LNCaP clone FGC (cell line): ENCODE data around the gene TCIRG1.
A peak's percentile ranks its signal among the peaks of the same experiment; 100 is the strongest.

Experiments used
- DNase-seq: peaks from one replicate; pipeline ENCODE4 v3.0.0-alpha.2; 2011; ENCODE audit warnings: low read depth
- H3K4me3 ChIP-seq: 2 replicates; pipeline ENCODE4 v1.5.1; 2011; ENCODE audit warnings: mild to moderate bottlenecking, low read depth, low read length, control low read depth
- TF ChIP-seq, protein P1 (sequence below): IDR thresholded peaks from 2 replicates; pipeline ENCODE4 v1.5.1; 2012; ENCODE audit warnings: mild to moderate bottlenecking; ENCODE audit not compliant: control insufficient read depth, insufficient read depth; ENCODE audit errors: extremely low read depth

The TCIRG1 gene

GRCh38 chr11:68022531-68022930 is 16.3 kb upstream of the TCIRG1 start:
- TF ChIP-seq, protein P1, sequence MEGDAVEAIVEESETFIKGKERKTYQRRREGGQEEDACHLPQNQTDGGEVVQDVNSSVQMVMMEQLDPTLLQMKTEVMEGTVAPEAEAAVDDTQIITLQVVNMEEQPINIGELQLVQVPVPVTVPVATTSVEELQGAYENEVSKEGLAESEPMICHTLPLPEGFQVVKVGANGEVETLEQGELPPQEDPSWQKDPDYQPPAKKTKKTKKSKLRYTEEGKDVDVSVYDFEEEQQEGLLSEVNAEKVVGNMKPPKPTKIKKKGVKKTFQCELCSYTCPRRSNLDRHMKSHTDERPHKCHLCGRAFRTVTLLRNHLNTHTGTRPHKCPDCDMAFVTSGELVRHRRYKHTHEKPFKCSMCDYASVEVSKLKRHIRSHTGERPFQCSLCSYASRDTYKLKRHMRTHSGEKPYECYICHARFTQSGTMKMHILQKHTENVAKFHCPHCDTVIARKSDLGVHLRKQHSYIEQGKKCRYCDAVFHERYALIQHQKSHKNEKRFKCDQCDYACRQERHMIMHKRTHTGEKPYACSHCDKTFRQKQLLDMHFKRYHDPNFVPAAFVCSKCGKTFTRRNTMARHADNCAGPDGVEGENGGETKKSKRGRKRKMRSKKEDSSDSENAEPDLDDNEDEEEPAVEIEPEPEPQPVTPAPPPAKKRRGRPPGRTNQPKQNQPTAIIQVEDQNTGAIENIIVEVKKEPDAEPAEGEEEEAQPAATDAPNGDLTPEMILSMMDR = no peak
- DNase-seq = no peak
- no peak overlapping the region for H3K4me3 ChIP-seq

GRCh38 chr11:68024508-68024907 is 14.3 kb upstream of the TCIRG1 start:
- H3K4me3 ChIP-seq = no peak overlapping the region
- TF ChIP-seq, protein P1 = no peak
- DNase-seq = no peak

GRCh38 chr11:68025047-68025446 is 13.8 kb upstream of the TCIRG1 start:
- H3K4me3 ChIP-seq = no peak overlapping the region
- TF ChIP-seq, protein P1 = no peak

DNA sequence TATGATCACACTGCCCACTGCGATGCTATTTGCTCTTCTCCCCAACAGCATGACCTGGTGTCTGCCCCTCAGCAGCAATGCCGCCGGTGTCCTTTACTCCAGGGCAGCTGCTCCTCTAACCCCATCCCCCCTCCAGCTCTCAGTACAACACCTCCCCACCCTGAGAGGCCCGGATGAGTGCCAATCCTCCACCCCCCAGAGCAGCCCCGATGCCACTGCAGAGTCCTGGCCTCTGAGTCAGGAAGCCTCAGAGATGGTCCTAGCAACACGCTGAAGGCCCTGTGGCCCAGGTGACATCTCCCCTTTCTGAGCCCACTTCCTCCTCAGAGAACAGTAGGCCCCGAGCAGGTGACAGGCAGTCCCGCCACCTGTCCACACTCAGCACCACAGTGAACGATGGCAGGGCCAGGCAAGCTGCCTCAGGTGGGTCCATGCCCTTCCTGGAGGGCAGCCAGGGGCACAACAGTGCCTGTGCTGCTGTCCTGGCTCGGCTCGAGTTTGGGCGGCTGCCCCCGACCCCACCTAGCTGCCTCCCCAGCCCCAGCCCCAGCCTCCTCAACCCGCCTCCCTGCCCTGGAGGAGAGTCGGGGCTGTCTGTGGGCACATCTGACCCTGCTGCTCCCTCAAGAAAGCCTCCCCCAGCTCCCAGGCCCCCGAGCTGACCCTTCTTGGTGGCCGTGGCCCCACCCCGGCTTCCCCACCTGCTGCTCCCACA is 12.3 kb upstream of the TCIRG1 start:
- TF ChIP-seq, protein P1 = no peak
- DNase-seq = no peak
- H3K4me3 ChIP-seq = no peak overlapping the region

More at GRCh38 chr11:68025047-68025446, 13.8 kb upstream of the TCIRG1 start:
- DNase-seq = no peak

DNA sequence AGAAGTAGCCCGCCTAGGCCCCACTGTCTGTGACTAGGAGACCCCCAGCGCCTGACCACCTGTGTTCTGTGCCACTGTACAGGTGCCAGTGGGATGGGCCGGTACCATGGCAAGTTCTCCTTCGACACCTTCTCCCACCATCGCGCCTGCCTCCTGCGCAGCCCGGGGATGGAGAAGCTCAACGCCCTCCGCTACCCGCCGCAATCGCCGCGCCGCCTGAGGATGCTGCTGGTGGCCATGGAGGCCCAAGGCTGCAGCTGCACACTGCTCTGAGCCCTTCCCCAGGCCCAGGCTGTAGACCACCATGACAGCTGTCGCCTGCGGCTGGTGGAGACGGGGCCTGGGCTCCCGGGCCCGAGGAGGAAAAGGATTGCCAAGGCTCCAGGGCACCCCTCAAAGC is 11.2 kb upstream of the TCIRG1 start:
- TF ChIP-seq, protein P1 = no peak
- no peak for DNase-seq
- no peak overlapping the region for H3K4me3 ChIP-seq

DNA sequence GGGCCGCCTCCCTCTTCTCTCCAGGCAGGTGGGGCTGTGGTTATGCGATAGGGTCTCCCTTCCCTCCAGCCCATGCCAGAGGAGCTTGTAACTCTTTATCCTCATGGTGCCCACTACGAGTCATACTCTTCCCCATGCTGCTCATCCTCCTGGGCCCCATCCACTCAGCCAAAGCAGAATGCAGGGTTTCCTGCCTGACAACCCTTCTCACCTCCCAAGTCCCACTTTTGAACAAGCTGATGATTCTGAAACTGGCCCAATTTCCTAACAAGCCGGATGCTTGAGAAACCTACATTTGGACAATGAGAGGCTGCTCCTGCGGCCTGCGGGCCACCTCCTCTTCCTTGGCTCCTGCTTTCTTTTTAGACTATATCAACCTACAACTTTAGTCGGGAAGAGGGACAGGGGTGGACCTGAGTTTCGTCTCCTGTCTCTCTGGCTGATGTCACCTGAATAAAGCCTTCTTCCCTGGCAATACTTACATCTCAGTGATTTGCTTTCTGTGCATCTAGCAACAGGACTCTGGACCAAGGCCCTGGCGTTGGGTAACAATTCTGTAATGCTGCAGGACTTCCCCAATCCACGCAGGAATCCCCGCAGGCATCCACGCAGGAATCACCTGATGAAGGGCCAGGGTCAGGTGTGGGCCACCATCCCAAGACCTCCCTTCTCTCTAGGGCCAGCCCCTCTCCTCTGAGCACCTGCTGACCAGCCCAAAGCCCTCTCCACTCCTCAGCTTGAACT is 9.9 kb upstream of the TCIRG1 start:
- H3K4me3 ChIP-seq = peak overlapping the region; percentile 83
- DNase-seq = no peak

More for the DNA sequence above, 9.9 kb upstream of the TCIRG1 start:
- TF ChIP-seq, protein P1 = no peak
